Thyroid gland (tissue), 4 donors: ENCODE measurements around the gene ENDOV.

Experiments
- CTCF ChIP-seq, 6 experiments: fragments of 200-600 bp in 3 of 6; fragments of 450-650 bp in 3 of 6; sonication (generic) in 3 of 6; IDR thresholded peaks; one replicate each; pipeline ENCODE4 v1.5.1; 2016 to 2019; ENCODE audit warnings: antibody characterized with exemption in 6 of 6, mild to moderate bottlenecking in 2 of 6, inconsistent platforms in 1 of 6, moderate library complexity in 1 of 6
- POLR2A ChIP-seq, 2 donors: fragments of 450-650 bp; IDR thresholded peaks; one replicate each; pipeline ENCODE4 v1.6.1; 2017; ENCODE audit warnings: antibody characterized with exemption in 2 of 2, mild to moderate bottlenecking in 2 of 2, moderate library complexity in 1 of 2

GRCh38 chr17:80367503-80367902 lies 47.5 kb upstream of the ENDOV start:
- no peak for TF ChIP-seq POLR2A (IDR thresholded peaks at IDR 0.05)
- no peak for TF ChIP-seq CTCF (IDR thresholded peaks at IDR 0.05)
